ENCODE results near the gene PTPRM.

Gene PTPRM

DNA sequence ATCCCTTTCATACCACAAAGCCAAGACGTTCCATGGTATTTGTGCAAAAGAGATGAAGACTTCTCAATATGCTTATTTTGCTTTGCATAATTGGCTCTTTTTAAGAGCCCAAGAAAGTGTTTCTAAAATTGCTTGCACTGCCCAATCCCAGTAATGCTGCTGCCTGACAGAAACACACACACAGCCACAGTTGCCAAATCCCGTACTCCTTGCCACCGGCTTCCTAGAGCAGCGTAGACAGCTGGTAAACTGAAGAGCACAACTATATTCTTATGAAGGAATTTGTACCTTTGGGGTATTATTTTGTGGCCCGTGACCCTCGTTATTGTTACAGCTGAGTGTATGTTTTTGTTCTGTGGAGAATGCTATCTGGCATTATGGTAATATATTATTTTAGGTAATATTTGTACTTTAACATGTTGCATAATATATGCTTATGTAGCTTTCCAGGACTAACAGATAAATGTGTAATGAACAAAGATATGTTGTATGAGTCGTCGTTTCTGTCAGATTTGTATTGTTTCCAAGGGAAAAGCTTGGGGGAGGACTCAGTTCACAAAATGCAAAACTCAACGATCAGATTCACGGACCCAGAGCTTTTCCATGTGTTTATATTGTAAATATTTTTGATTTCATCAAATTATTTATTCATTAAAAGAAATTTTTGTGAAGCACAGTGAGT is 839.2 kb downstream of the PTPRM start:
- H3K9me3 Mint-ChIP-seq: peaks cover 6 to 10% of the 10 kb centered on the region in 2 donors
- peaks cover 0 to 4% of the 10 kb centered on the region in 2 donors for H3K36me3 Mint-ChIP-seq
- H3K4me1 Mint-ChIP-seq: no peaks in the 10 kb centered on the region
- ATAC-seq (replicated peaks) (no peak), DNase-seq (no peak)
- no peak overlapping the region for H3K4me3 Mint-ChIP-seq
- H3K27me3 Mint-ChIP-seq: peaks cover 0 to 4% of the 10 kb centered on the region in 2 donors
- no peak overlapping the region for H3K27ac Mint-ChIP-seq

DNA sequence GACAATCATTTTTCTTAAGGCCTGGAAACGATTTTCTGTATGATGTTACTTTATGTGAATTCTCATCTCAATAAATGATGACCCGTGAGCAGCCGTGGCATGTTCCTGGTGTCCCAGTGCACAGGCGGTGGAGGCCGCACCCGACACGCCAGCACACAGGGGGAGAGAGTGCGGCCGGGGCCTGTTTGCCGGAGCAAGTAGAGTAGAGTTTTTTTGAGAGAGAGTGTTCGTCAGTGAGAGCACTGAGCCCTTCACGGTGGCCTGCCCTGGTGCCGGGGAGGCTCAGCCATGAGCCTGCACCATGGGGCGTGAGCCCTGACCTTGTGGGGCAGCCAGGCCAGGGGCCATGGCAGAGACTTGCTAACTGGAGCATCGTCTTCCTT is 839.7 kb downstream of the PTPRM start:
- ATAC-seq (replicated peaks) (no peak), DNase-seq (no peak)
- Mint-ChIP-seq H3K9me3 (peaks cover 7 to 10% of the 10 kb centered on the region in 2 donors), H3K27ac (no peak overlapping the region), H3K27me3 (peaks cover 0 to 4% of the 10 kb centered on the region in 2 donors), H3K36me3 (peaks cover 0 to 5% of the 10 kb centered on the region in 2 donors), H3K4me3 (no peak overlapping the region), H3K4me1 (no peaks in the 10 kb centered on the region)

DNA sequence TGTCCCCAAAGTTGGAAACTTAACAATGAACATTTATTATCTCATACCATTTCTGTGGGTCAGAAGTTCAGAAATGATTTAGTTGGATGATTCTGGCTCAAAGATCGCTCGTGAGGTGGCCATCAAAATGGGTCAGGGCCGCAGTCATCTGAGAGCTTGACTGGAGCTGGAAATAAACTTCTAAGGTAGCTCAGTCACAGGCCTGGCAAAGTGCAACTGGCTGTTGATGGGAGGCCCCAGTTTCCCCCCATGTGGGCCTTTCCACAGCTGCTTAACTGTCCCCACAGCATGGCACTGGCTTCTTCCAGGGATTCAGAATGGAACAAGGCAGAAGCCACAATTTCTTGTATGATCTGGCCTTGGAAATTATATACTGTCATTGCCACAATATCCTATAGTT is 842.0 kb downstream of the PTPRM start:
- DNase-seq (no peak), ATAC-seq (replicated peaks) (no peak)
- H3K4me1 Mint-ChIP-seq: no peaks in the 10 kb centered on the region
- no peak overlapping the region for H3K4me3 Mint-ChIP-seq
- H3K9me3 Mint-ChIP-seq: peaks cover 7 to 14% of the 10 kb centered on the region in 2 donors
- H3K36me3 Mint-ChIP-seq: peaks cover 3 to 5% of the 10 kb centered on the region in 2 donors
- peaks cover 0 to 4% of the 10 kb centered on the region in 2 donors for H3K27me3 Mint-ChIP-seq
- H3K27ac Mint-ChIP-seq: no peak overlapping the region

DNA sequence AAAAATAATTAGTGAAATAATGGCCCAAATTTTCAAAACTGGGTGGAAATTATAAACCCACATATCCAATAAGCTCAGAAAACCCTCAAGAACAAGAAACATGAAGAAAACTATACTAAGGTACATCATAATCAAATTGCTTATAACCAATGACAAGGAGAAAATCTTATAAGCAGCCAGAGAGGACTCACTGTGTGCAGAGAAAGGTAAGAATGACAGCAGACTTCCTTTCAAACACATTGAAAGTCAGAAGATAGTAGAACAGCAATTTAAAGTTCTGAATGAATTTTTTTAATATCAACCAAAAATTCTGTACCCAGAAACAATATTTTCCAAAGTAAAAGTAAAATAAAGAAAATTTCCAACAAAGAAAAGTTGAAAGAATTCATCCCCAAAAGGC is 844.4 kb downstream of the PTPRM start:
- Mint-ChIP-seq H3K36me3 (peaks cover 3 to 5% of the 10 kb centered on the region in 2 donors), H3K4me3 (no peak overlapping the region), H3K9me3 (peaks cover 12 to 17% of the 10 kb centered on the region in 2 donors), H3K27me3 (peaks cover 2 to 13% of the 10 kb centered on the region in 2 donors), H3K4me1 (no peaks in the 10 kb centered on the region), H3K27ac (no peak overlapping the region)
- DNase-seq (no peak), ATAC-seq (replicated peaks) (no peak)

DNA sequence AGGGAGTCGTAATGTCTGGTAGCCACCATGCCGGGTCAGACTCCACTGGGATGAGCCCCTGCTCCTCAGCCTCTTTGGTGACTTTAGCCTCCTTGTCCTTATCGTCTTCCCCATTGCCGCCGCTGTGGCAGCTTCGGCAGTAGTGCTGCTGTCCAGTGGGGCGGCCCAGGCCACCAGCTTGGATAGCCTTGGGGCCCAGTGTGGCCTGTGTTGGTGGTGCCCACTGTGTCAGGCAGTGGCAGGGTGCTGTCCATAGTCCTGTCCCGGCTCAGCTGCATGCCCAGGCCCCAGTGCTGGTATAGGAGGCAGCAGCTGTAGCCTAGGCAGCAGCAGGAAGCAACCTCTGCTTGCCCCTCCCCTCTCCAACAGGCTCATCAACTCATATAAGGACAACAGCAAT is 845.0 kb downstream of the PTPRM start:
- Mint-ChIP-seq H3K27ac (no peak overlapping the region), H3K4me3 (no peak overlapping the region), H3K36me3 (peaks cover 3 to 5% of the 10 kb centered on the region in 2 donors), H3K9me3 (peaks cover 13 to 17% of the 10 kb centered on the region in 2 donors), H3K4me1 (no peaks in the 10 kb centered on the region), H3K27me3 (peaks cover 9 to 15% of the 10 kb centered on the region in 2 donors)
- no peak for DNase-seq
- ATAC-seq (replicated peaks): no peak

DNA sequence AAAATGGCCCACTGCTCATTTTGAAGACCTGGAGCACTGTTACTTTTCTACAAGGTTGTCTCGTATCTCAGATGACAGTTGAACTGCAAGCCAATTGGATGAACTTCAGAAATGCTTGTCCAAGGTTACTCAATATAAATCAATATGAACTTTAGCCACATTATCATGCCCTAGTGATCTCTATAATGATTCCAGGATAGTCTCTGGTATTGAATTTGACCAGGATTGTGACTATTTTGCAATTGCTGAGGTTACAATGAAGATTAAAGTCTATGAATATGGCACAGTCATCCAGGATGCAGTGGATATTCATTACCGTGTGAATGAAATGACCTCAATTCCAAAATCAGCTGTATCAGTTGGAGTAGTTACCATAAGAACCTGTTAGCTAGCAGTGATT is 846.1 kb downstream of the PTPRM start:
- no peak overlapping the region for H3K4me3 Mint-ChIP-seq
- H3K4me1 Mint-ChIP-seq: no peaks in the 10 kb centered on the region
- ATAC-seq (replicated peaks): no peak
- DNase-seq: no peak
- peaks cover 14 to 15% of the 10 kb centered on the region in 2 donors for H3K27me3 Mint-ChIP-seq
- H3K27ac Mint-ChIP-seq: no peak overlapping the region
- peaks cover 13 to 17% of the 10 kb centered on the region in 2 donors for H3K9me3 Mint-ChIP-seq
- H3K36me3 Mint-ChIP-seq: peaks cover 3 to 5% of the 10 kb centered on the region in 2 donors

DNA sequence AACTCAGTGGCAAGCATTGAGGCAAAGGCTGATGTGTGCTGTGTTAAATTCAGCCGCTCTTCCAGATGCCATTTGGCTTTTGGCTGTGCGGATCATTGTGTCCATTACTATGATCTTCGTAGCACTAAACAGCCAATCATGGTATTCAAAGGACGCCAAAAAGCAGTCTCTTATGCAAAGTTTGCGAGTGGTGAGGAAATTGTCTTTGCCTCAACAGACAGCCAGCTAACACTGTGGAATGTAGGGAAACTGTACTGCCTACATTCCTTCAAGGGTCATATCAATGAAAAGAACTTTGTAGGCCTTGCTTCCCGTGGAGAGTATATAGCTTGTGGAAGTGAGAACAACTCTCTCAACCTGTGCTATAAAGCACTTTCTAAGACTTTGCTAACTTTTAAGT is 846.6 kb downstream of the PTPRM start:
- Mint-ChIP-seq H3K27ac (no peak overlapping the region), H3K4me3 (no peak overlapping the region), H3K9me3 (peaks cover 13 to 17% of the 10 kb centered on the region in 2 donors), H3K27me3 (peaks cover 14 to 15% of the 10 kb centered on the region in 2 donors), H3K4me1 (no peaks in the 10 kb centered on the region), H3K36me3 (peaks cover 3 to 5% of the 10 kb centered on the region in 2 donors)
- DNase-seq (no peak), ATAC-seq (replicated peaks) (no peak)

DNA sequence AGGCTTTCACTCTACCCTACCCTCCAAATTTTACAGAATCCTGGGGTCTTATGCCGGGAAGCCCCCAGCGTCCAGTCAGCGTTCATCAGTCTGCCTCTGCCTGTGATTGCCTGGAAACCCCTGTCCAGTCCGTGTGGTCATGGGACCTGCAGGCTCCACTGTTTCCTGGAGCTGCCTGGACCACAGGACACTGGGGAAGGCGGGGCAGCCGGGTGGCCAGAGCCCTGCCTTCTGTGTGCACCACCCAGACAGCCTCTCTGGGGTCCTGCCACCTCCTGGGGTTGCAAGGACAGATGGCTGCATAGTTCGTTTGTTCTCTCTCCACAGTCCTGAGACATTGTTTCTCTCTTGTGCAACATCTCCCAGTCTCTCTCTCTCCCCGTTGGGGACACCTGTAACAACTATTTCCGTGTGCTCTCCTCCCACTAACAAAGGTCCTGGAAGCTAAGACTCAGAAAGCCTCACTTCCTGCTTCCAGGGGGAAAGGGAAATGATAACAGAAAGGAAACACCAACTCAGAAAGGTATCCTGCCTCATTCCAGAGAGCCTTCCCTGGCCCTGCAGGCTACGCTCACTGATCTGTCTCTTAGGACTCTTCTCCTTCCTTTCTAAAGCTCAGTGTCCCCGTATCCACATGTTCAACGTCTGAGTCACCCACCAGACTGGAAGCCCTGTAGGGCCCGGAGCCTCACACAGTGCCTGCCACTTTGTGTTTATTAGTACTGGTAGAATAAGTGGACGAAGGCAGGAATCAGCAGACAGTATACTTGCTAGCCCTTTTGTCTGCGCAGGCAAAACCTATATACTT is 849.3 kb downstream of the PTPRM start:
- Mint-ChIP-seq H3K36me3 (peaks cover under 1 to 3% of the 10 kb centered on the region in 2 donors), H3K27me3 (peaks cover 14 to 15% of the 10 kb centered on the region in 2 donors), H3K9me3 (peaks cover 6 to 8% of the 10 kb centered on the region in 2 donors), H3K4me1 (no peaks in the 10 kb centered on the region), H3K27ac (peak overlapping the region; percentile 22), H3K4me3 (no peak overlapping the region)
- ATAC-seq (replicated peaks) (no peak), DNase-seq (no peak)

DNA sequence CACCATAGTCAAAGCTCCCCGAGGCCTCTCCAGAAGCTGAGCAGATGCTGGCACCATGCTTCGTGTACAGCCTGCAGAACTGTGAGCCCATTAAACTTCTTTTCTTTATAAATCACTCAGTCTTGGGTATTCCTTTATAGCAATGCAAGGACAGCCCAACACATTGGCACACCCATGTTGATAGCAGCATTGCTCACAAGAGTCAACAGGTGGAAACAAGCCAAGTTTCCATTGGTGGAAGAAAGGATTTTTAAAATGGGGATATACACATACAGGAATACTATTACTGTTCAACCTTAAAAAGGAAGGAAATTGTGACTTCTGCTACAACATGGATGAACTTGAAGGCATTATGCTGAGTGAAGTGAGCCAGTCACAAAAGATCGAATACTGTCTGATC is 855.3 kb downstream of the PTPRM start:
- Mint-ChIP-seq H3K27ac (no peak overlapping the region), H3K4me1 (no peaks in the 10 kb centered on the region), H3K27me3 (peaks cover 0 to 3% of the 10 kb centered on the region in 2 donors), H3K36me3 (no peaks in the 10 kb centered on the region), H3K4me3 (no peak overlapping the region), H3K9me3 (peaks cover 2 to 3% of the 10 kb centered on the region in 2 donors)
- DNase-seq (no peak), ATAC-seq (replicated peaks) (no peak)

DNA sequence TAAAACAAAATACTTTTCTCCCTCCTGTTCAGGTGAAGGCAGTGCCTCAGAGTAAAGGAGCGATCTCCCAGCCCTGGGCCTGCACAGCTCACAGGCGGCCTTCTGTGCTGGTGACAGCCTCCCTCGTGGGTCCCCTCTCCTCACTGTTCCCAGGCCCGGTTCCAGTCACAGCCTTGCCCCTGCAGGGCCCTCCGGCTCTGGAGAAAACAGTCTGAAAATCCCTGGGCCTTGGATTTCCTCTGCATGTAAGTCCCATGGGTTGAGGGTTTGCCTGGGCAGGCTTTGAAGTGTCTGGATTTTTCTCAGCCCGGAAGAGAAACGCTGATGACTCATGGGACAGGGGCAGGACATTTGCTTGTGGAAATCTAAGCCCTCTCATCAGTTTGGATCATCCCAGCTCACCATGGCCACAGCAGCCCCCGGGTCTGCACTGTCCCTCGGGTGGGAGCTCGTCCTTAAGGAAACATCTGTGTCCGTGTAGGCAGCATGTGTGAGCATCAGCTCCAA is 856.0 kb downstream of the PTPRM start:
- Mint-ChIP-seq H3K36me3 (no peaks in the 10 kb centered on the region), H3K27ac (no peak overlapping the region), H3K27me3 (no peaks in the 10 kb centered on the region), H3K4me1 (no peaks in the 10 kb centered on the region), H3K9me3 (peaks cover 2 to 4% of the 10 kb centered on the region in 2 donors), H3K4me3 (no peak overlapping the region)
- DNase-seq (no peak), ATAC-seq (replicated peaks) (no peak)

DNA sequence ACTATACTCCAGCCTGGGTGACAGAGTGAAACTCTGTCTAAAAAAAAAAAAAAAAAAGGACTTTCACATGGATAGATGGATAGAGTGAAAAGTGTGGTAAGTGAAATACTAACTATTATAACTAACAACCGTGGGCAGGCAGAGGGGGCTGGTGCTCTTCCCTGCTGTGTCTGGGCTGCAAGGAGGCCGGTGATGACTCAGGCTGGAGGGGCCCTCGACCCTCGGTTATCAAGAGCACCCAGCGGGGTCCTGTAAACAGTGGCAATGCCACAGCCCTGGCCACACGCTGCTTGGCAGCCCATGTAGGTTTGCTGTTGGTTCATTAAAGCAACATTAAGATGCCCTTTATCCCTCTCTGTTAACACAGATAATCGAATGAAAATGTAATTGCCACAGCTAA is 857.4 kb downstream of the PTPRM start:
- H3K27ac Mint-ChIP-seq: no peak overlapping the region
- no peaks in the 10 kb centered on the region for H3K4me1 Mint-ChIP-seq
- ATAC-seq (replicated peaks) (no peak), DNase-seq (no peak)
- peaks cover 2 to 4% of the 10 kb centered on the region in 2 donors for H3K9me3 Mint-ChIP-seq
- H3K36me3 Mint-ChIP-seq: no peaks in the 10 kb centered on the region
- no peaks in the 10 kb centered on the region for H3K27me3 Mint-ChIP-seq
- no peak overlapping the region for H3K4me3 Mint-ChIP-seq

DNA sequence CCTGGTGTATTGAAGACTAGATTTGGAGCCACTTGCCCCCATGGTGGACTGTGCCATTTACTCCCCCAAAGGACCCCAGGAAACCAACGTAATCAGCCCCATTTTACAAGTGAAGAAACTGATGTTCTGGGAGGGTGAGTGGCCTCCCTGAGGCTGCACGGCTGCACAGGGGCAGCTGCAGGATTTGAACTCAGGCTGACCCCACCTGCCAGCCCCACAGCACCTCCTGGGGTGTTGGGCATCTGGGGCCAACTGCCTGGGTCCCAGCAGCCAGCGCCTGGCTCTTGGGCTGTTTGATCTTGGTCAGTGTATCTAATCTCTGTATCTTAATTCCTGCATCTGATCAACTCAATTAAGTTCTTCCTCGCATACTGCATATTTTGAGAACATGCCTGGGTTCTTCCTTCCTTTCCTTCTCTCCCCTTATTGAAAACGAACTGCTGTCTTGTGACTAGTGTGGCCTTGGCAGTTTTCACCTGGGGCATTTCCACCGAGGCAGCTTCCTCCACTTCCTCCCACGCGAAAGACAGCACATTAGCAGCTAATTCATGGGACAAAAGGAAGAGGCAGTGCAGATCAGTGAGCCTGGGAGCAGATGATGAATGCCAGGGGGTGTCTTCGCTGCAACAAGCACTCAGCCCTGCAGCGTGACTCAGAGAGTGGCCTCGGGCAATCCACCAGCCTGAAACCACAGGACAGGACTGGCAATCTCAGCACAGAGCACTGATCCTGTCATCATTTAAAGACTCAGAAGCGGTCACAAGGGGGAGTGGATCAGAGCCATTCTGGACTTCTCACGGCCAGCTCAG is 858.0 kb downstream of the PTPRM start:
- no peaks in the 10 kb centered on the region for H3K36me3 Mint-ChIP-seq
- H3K27me3 Mint-ChIP-seq: no peaks in the 10 kb centered on the region
- no peaks in the 10 kb centered on the region for H3K4me1 Mint-ChIP-seq
- no peak overlapping the region for H3K4me3 Mint-ChIP-seq
- no peak overlapping the region for H3K27ac Mint-ChIP-seq
- peaks cover 2 to 4% of the 10 kb centered on the region in 2 donors for H3K9me3 Mint-ChIP-seq
- ATAC-seq (replicated peaks) (no peak), DNase-seq (no peak)

DNA sequence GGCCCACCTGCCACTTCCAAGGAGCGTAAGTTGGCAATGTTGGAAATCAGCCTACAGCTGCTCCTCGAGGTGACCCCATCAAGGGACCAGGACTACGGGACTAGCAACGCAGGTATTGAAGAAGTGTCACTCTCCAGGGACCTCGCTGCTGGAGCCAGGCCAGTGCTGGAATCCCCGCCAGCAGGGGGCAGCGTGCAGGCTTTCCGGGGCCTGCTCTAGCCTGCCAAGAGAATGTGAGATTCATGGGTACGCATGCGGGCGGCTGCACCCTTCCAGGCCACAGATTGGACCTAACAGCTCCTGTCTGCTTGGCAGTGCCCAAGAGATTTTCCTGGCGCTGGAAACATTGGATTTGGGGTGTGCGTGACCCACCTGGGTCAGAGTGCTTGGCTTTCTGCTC is 859.3 kb downstream of the PTPRM start:
- ATAC-seq (replicated peaks) (no peak), DNase-seq (no peak)
- Mint-ChIP-seq H3K36me3 (no peaks in the 10 kb centered on the region), H3K4me1 (no peaks in the 10 kb centered on the region), H3K27ac (no peak overlapping the region), H3K9me3 (peaks cover 2 to 4% of the 10 kb centered on the region in 2 donors), H3K4me3 (no peak overlapping the region), H3K27me3 (no peaks in the 10 kb centered on the region)

DNA sequence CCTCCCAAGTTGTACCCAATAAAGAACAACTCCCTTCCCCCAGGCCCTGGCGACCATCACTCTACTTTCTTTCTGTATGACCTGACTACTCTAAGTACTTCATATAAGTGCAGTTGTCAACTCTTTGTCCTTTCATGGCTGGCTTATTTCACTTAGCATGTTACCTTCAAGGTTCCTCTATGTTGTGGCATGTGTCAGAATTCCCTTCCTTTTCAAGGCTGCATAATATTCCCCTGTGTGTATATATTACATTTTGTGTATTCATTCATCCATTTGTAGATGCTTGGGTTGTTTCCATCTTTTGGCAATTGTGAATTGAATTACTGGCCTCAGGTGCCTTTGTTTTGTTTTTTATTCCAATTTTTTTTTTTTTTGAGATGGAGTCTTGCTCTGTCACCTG is 860.2 kb downstream of the PTPRM start:
- Mint-ChIP-seq H3K36me3 (no peaks in the 10 kb centered on the region), H3K4me3 (no peak overlapping the region), H3K27ac (no peak overlapping the region), H3K27me3 (peaks cover 0 to 2% of the 10 kb centered on the region in 2 donors), H3K4me1 (no peaks in the 10 kb centered on the region), H3K9me3 (peaks cover 2 to 4% of the 10 kb centered on the region in 2 donors)
- no peak for DNase-seq
- no peak for ATAC-seq (replicated peaks)
